ENCODE data around the gene FCRL2. TPM values are rescaled to one million over a fixed set of nuclear protein-coding genes. Genes with fewer than 3 reads are reported as not detected.

FCRL2 gene
- total RNA-seq, 4 donors from 2014 or later = 0.21 TPM; not detected in 3

DNA sequence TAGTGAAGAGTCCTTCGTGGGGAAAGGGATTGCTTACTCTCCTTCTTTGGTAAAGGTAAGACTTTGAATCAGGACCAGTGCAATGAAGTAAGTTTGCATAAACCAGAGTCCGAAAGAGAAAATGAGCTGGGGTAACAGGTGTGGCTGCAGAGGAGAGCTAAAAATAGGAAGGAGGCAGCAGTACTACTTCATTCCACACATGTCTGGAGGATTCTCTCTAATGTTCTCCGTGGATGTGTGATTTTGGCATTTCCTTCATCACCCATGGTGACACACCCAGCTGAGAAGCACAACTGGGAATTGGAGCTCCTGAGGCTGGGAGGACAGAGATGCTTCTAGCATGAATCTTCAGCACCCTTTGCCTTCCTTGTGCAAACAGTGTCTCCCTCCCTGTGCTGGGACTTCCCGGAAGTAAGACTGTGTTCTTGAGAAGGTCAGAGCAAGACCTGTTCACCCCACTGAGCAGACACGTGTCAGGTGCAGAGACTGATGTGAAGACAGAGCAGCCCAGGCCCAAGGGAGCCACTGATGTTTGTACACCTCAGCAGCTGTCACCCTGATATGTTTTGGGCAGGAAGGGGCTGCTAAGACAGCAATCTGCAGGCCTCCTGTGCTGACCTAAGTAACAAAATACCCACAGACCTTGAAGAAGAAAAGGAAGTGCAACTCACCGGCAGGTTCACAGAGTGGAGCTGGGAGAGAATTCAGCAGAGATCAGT is 29.7 kb upstream of the FCRL2 start:
- 64 to 65% methylated on average over 6 of the region's 6 CpGs for WGBS, 2 donors
- H3K4me1 ChIP-seq = no peaks in the 10 kb centered on the region
- no peak for DNase-seq (ENCODE audit: low spot score in 2 of 2)
- no peak overlapping the region for H3K27ac ChIP-seq
- no peaks in the 10 kb centered on the region for H3K36me3 ChIP-seq
- H3K27me3 ChIP-seq = no peaks in the 10 kb centered on the region
- H3K4me3 ChIP-seq = no peak overlapping the region
- TF ChIP-seq POLR2A (IDR thresholded peaks at IDR 0.05) (no peak), EP300 (IDR thresholded peaks at IDR 0.05) (no peak), CTCF (IDR thresholded peaks at IDR 0.05) (no peak)
- peaks cover 0 to 3% (median 0%) of the 10 kb centered on the region in 4 donors for H3K9me3 ChIP-seq

DNA sequence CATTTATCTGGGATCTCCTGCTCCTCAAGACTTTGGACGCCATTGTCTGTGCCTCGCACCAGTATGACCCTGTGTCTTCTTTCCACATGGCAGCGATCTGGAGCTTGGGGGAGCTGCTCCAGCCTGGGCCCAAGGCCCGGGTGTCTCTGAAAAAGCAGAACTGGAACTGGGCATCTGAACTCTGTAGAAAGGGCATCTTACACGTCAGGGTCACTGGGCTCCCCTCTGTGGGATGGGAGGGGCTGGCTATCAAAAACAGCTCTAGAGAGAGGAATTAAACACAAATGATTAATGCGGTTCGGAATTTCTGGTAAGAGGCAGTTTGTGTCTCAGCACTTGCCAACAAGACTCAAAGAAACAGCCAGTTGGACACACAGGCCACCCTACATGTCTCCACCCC is 26.9 kb upstream of the FCRL2 start:
- H3K27me3 ChIP-seq = no peaks in the 10 kb centered on the region
- no peaks in the 10 kb centered on the region for H3K4me1 ChIP-seq
- DNase-seq (ENCODE audit: low spot score in 2 of 2) = no peak
- no peak overlapping the region for H3K4me3 ChIP-seq
- 71 to 77% methylated on average over 7 of the region's 7 CpGs for whole genome bisulfite sequencing, 2 donors
- no peaks in the 10 kb centered on the region for H3K36me3 ChIP-seq
- TF ChIP-seq CTCF (IDR thresholded peaks at IDR 0.05) (no peak), POLR2A (IDR thresholded peaks at IDR 0.05) (no peak), EP300 (IDR thresholded peaks at IDR 0.05) (no peak)
- H3K27ac ChIP-seq = no peak overlapping the region
- H3K9me3 ChIP-seq = no peaks in the 10 kb centered on the region

DNA sequence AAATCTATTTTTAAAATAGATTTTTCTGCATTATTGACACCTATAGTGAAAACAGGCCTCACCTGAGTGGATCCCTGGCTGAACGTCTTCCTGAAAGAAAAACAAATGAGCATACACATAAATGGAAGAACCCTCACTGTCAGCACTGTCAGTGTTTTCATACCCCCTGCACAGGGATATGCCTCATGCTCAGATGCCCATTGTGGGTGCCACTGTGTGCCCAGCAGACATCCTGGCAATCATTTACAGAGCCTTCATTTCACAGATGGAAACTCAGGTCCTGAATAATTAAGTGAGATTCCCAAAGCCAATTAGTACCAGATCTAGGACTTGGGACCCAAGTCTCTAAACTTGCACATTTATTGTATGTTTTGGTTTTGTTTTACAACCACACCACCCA is 23.1 kb upstream of the FCRL2 start:
- H3K27me3 ChIP-seq = no peaks in the 10 kb centered on the region
- H3K9me3 ChIP-seq = no peaks in the 10 kb centered on the region
- no peak overlapping the region for H3K4me3 ChIP-seq
- TF ChIP-seq CTCF (IDR thresholded peaks at IDR 0.05) = no peak
- no peak for TF ChIP-seq POLR2A (IDR thresholded peaks at IDR 0.05)
- no peaks in the 10 kb centered on the region for H3K36me3 ChIP-seq
- no peak overlapping the region for H3K27ac ChIP-seq
- no peak for DNase-seq (ENCODE audit: low spot score in 2 of 2)
- no peaks in the 10 kb centered on the region for H3K4me1 ChIP-seq
- WGBS, 2 donors = 69 to 74% methylated on average over 1 of the region's 1 CpG

GRCh38 chr1:157798211-157798610 is 21.3 kb upstream of the FCRL2 start:
- TF ChIP-seq CTCF (IDR thresholded peaks at IDR 0.05) (no peak), EP300 (IDR thresholded peaks at IDR 0.05) (no peak), POLR2A (IDR thresholded peaks at IDR 0.05) (no peak)
- H3K27ac ChIP-seq = no peak overlapping the region

DNA sequence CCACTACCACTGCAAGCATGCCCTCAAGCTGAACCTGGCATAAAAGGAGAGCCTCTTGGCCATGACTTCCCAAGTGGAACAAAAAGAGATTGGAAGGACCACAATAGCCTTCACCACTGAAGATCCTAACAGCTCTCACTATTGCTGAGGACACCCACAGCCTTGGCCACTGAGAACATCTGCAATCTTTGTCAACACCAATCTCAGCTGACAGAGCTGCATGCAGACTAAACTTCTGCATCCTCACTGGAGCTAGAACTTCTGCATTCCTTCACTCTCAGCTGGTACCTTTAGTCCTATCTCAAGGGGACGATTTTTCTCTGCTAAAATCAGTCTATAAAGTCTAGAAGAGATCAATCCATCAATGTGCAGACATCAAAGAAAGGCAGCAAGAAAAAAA is 8.3 kb upstream of the FCRL2 start:
- no peak for DNase-seq (ENCODE audit: low spot score in 2 of 2)
- WGBS, 2 donors = 21 to 23% methylated on average over 1 of the region's 1 CpG

More at GRCh38 chr1:157798211-157798610, 21.3 kb upstream of the FCRL2 start:
- WGBS, 2 donors = 89 to 92% methylated on average over 5 of the region's 5 CpGs
- Histone ChIP-seq H3K4me1 (no peaks in the 10 kb centered on the region), H3K9me3 (peaks cover 0 to 11% (median 5%) of the 10 kb centered on the region in 4 donors), H3K36me3 (no peaks in the 10 kb centered on the region), H3K27me3 (no peaks in the 10 kb centered on the region), H3K4me3 (no peak overlapping the region)
- DNase-seq (ENCODE audit: low spot score in 2 of 2) = no peak

More for the DNA sequence above, 8.3 kb upstream of the FCRL2 start:
- H3K4me1 ChIP-seq = no peaks in the 10 kb centered on the region
- no peaks in the 10 kb centered on the region for H3K36me3 ChIP-seq
- TF ChIP-seq POLR2A (IDR thresholded peaks at IDR 0.05) = no peak
- no peak for TF ChIP-seq CTCF (IDR thresholded peaks at IDR 0.05)
- no peak for TF ChIP-seq EP300 (IDR thresholded peaks at IDR 0.05)
- H3K27ac ChIP-seq = no peak overlapping the region
- H3K27me3 ChIP-seq = no peaks in the 10 kb centered on the region
- H3K4me3 ChIP-seq = no peak overlapping the region
- no peaks in the 10 kb centered on the region for H3K9me3 ChIP-seq

Data from tibial nerve (tissue), 4 donors.